Measurements from ENCODE around the gene CDC42EP5. TPM values are rescaled to one million over a fixed set of nuclear protein-coding genes. Genes with fewer than 3 reads are reported as not detected.

Gene CDC42EP5
- total RNA-seq, 1 donor from 2014 or later = 153 TPM

DNA sequence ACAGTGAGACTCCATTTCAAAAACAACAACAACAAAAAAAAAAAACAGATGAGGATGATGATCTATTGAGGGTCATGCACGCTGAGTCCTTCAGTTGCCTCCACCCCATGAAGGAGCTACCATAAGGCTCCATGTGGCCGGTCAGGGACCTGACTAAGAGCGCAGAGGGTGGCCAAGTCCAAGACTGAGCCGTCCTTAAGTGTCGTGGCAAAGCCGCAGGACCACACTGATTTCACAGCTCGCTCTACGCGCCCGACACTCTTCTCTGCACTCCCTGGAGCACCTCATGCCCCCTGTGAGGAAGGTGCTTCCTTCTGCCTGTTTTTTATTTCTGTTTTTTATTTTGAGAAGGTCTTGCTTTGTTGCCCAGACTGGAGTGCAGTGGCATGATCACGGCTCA is 45.5 kb downstream of the CDC42EP5 start:
- no peak overlapping the region for H3K4me3 ChIP-seq
- TF ChIP-seq, protein P1, sequence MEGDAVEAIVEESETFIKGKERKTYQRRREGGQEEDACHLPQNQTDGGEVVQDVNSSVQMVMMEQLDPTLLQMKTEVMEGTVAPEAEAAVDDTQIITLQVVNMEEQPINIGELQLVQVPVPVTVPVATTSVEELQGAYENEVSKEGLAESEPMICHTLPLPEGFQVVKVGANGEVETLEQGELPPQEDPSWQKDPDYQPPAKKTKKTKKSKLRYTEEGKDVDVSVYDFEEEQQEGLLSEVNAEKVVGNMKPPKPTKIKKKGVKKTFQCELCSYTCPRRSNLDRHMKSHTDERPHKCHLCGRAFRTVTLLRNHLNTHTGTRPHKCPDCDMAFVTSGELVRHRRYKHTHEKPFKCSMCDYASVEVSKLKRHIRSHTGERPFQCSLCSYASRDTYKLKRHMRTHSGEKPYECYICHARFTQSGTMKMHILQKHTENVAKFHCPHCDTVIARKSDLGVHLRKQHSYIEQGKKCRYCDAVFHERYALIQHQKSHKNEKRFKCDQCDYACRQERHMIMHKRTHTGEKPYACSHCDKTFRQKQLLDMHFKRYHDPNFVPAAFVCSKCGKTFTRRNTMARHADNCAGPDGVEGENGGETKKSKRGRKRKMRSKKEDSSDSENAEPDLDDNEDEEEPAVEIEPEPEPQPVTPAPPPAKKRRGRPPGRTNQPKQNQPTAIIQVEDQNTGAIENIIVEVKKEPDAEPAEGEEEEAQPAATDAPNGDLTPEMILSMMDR (IDR thresholded peaks at IDR 0.05) = no peak
- peaks cover 0 to 3% of the 10 kb centered on the region in 2 donors for H3K4me1 ChIP-seq
- H3K27me3 ChIP-seq = peaks cover 7% of the 10 kb centered on the region
- no peak for DNase-seq (ENCODE audit: low spot score in 2 of 2)
- no peaks in the 10 kb centered on the region for H3K36me3 ChIP-seq
- H3K27ac ChIP-seq = no peak overlapping the region
- H3K9me3 ChIP-seq = no peaks in the 10 kb centered on the region
- intact Hi-C loops (cut with DNase I) = no loop called here

DNA sequence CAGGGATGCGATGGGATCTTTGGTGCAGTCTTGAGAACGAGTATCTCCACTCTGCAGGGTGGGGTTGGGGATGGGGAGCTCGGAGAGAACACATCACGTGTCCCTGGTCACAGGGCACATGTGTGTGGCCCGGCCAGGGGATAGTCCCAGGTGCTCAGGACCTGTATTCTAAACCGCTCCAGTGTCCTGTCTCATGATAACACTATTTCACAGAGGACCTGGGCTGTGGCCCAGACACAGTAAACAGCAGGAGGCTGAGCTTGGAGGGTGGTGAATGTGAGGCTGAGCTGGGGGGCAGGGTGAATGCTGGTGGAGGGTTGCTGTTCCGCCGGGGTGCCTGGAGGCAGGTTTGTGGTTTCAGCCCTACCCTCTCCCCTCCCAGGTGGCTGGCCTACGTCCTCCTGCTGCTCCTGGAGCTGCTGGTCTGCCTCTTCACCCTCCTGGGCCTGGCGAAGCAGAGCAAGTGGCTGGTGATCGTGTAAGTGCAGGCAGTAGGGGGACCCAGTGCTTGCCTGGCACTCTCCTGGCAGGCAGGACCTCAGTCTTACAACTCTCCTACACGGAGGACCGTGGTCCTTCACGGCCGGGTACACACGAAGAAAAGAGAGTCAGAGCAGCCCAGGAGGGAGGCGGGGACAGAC is 46.7 kb downstream of the CDC42EP5 start:
- peaks cover 7% of the 10 kb centered on the region for H3K27me3 ChIP-seq
- H3K36me3 ChIP-seq = no peaks in the 10 kb centered on the region
- no peak overlapping the region for H3K4me3 ChIP-seq
- TF ChIP-seq, protein P1 (IDR thresholded peaks at IDR 0.05) = no peak
- intact Hi-C loops (cut with DNase I) = no loop called here
- H3K27ac ChIP-seq = no peak overlapping the region
- no peaks in the 10 kb centered on the region for H3K9me3 ChIP-seq
- peaks cover 0 to 3% of the 10 kb centered on the region in 2 donors for H3K4me1 ChIP-seq
- no peak for DNase-seq (ENCODE audit: low spot score in 2 of 2)

- no peaks in the 10 kb centered on the region for H3K36me3 ChIP-seq
- H3K27me3 ChIP-seq = no peaks in the 10 kb centered on the region
- TF ChIP-seq, protein P1 (IDR thresholded peaks at IDR 0.05) = no peak
- no peaks in the 10 kb centered on the region for H3K9me3 ChIP-seq
- H3K27ac ChIP-seq = no peak overlapping the region
- H3K4me1 ChIP-seq = peaks cover 0 to 5% of the 10 kb centered on the region in 2 donors
- H3K4me3 ChIP-seq = no peak overlapping the region
- intact Hi-C loops (cut with DNase I) = no loop called here
- DNase-seq (ENCODE audit: low spot score in 2 of 2) = no peak
These were observed 47.7 kb downstream of the CDC42EP5 start for GRCh38 chr19:54425382-54425723.

DNA sequence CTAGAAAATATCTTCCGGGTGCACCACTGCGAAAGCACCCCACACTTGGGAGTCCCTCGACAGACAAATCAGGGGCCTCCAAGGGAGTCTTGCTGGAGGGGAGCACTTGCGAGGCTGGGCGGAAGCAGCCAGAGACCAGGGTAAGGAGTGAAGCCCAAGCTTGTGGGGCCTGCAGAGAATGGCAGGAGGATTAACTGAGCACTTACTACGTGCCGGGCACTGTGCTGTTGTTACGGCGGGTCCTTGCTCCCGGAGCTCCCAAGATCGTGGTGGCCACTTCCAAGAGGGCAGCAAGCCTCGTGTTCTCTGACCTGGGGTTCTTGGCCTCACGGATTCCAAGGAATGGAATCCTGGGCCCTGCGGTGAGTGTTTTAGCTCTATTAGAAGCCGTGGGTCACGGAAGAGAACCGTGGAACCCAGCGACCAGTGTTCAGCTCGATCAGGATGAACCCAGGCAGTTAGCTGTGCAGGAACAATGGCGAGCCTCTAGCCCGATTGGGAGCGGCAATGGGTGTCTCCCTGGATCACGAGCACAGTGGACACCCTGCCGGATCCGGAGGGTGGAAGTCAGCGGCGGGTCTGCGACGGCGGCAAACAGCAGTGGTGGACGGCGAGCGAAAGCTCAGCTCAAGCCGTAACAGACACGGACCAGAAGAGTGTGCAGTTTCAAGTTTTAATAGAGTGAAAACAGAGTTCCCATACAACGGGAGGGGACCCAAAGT is 48.3 kb downstream of the CDC42EP5 start:
- Histone ChIP-seq H3K9me3 (no peaks in the 10 kb centered on the region), H3K4me1 (peaks cover 0 to 3% of the 10 kb centered on the region in 2 donors), H3K4me3 (no peak overlapping the region), H3K27ac (no peak overlapping the region), H3K27me3 (no peaks in the 10 kb centered on the region), H3K36me3 (no peaks in the 10 kb centered on the region)
- TF ChIP-seq, protein P1 (IDR thresholded peaks at IDR 0.05) = no peak
- DNase-seq (ENCODE audit: low spot score in 2 of 2) = no peak
- intact Hi-C loops (cut with DNase I) = no loop called here

GRCh38 chr19:54424201-54424600 is 48.9 kb downstream of the CDC42EP5 start:
- Histone ChIP-seq H3K27me3 (no peaks in the 10 kb centered on the region), H3K36me3 (no peaks in the 10 kb centered on the region), H3K9me3 (no peaks in the 10 kb centered on the region), H3K4me3 (no peak overlapping the region), H3K27ac (no peak overlapping the region), H3K4me1 (peaks cover 0 to 3% of the 10 kb centered on the region in 2 donors)
- intact Hi-C loops (cut with DNase I) = no loop called here
- TF ChIP-seq, protein P1 (IDR thresholded peaks at IDR 0.05) = no peak
- no peak for DNase-seq (ENCODE audit: low spot score in 2 of 2)

Measured in ascending aorta (tissue), 2 donors.